Raji (cell line): ENCODE data around the gene RRAGC.

Experiments
- POLR2A ChIP-seq: IDR thresholded peaks from 2 replicates; pipeline ENCODE4 v1.6.1; 2011; ENCODE audit warnings: low read depth, low read length, control low read depth; ENCODE audit not compliant: insufficient read depth

The RRAGC gene

GRCh38 chr1:38872401-38873026 lies 12.9 kb upstream of the RRAGC start:
- TF ChIP-seq POLR2A = no peak

GRCh38 chr1:38870996-38871395 lies 11.4 kb upstream of the RRAGC start:
- TF ChIP-seq POLR2A = no peak

- TF ChIP-seq POLR2A = no peak
Measured at GRCh38 chr1:38867208-38867607, 7.6 kb upstream of the RRAGC start.

- no peak for TF ChIP-seq POLR2A
Measured at GRCh38 chr1:38865112-38865715, 5.6 kb upstream of the RRAGC start.

GRCh38 chr1:38860454-38860795 lies 853 bp upstream of the RRAGC start:
- TF ChIP-seq POLR2A = no peak

- TF ChIP-seq POLR2A = no peak
Measured at GRCh38 chr1:38858833-38859560, 575 bp downstream of the RRAGC start.

- no peak for TF ChIP-seq POLR2A
Measured at GRCh38 chr1:38852780-38853179, 6.8 kb downstream of the RRAGC start.

GRCh38 chr1:38848071-38848470 lies 11.5 kb downstream of the RRAGC start:
- no peak for TF ChIP-seq POLR2A

- no peak for TF ChIP-seq POLR2A
Measured at GRCh38 chr1:38846210-38846609, 13.4 kb downstream of the RRAGC start.

GRCh38 chr1:38840281-38840680 lies 19.3 kb downstream of the RRAGC start:
- TF ChIP-seq POLR2A = no peak

- no peak for TF ChIP-seq POLR2A
Measured at GRCh38 chr1:38839363-38839762, 20.2 kb downstream of the RRAGC start.

GRCh38 chr1:38834937-38835827 lies 24.4 kb downstream of the RRAGC start:
- no peak for TF ChIP-seq POLR2A

GRCh38 chr1:38834221-38834782 lies 25.3 kb downstream of the RRAGC start:
- TF ChIP-seq POLR2A = no peak

GRCh38 chr1:38833146-38833545 lies 26.4 kb downstream of the RRAGC start:
- no peak for TF ChIP-seq POLR2A

- TF ChIP-seq POLR2A = no peak
Measured at GRCh38 chr1:38832370-38832734, 27.2 kb downstream of the RRAGC start.

GRCh38 chr1:38831731-38832369 lies 27.7 kb downstream of the RRAGC start:
- no peak for TF ChIP-seq POLR2A
